CMK (cell line): ENCODE results near the gene BIN1.

ENCODE experiments used
- DNase-seq: peaks from one replicate; pipeline ENCODE4 v3.0.0-alpha.2; 2010; ENCODE audit warnings: low read depth

Gene BIN1

GRCh38 chr2:127058246-127058953, 48.6 kb downstream of the BIN1 start:
- no peak for DNase-seq

DNA sequence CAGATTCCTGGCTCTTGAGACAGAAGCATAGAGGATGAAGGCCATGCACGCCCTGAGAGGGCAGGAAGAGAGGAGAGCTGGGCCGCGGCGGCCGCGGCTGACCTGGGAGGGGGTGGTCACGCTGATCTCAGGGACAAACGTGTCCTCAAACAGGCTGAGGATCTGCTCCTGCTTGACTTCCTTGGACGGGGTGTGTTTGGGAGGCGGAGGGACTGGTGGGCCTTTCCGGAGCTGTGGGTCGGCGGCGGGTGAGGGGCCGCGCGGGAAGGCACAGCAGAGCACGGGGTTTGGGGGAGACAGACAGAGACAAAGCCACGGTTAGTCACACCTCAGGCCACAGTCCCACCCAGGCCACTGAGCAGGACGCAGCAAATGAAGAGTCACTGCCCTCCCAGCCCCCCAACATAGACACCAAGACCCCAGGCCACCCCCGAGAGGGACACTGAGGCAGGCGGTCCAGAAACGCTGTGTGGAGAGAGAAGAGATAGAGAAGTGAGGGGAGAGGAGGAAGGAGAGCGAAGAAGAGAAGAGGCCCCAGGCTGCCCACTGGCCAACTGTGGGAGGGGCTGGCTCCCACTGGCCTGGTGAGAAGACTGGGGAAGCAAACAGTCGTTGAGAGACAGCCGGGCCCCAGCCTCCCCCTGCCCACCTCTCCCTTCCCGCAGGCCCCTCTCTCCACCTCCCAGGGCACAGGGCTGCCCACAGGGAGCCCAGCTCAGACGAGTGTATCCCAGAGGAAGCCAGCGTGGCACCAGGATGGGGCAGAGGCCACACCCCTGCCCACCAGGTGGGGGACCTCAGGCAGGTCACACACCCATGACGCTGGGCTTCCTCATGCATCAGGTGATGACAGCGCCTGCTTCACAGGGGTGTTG, 49.3 kb downstream of the BIN1 start:
- DNase-seq, result no peak

GRCh38 chr2:127056631-127057370, 50.2 kb downstream of the BIN1 start:
- no peak for DNase-seq

DNA sequence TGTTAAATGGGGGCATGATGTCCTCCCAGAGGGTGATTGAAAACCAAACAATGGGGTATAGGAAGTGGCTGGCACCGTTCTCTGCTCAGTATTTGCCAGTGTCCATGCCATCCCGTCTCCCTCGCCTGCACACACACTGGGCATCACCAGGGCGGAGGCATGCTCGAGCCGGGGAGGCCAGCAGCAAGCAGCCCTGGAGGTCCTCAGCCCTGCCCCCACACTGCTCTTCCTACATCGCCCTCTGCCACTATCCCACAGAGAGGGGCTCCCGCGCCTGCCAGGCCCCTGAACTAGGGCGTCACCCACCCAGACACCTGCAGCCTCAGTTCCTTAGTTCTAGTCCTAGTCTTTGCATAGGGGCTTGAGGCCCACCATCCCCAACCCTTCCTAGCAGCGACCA, 50.9 kb downstream of the BIN1 start:
- DNase-seq, result no peak

- no peak for DNase-seq
These were observed 51.2 kb downstream of the BIN1 start for GRCh38 chr2:127055786-127056076.

DNA sequence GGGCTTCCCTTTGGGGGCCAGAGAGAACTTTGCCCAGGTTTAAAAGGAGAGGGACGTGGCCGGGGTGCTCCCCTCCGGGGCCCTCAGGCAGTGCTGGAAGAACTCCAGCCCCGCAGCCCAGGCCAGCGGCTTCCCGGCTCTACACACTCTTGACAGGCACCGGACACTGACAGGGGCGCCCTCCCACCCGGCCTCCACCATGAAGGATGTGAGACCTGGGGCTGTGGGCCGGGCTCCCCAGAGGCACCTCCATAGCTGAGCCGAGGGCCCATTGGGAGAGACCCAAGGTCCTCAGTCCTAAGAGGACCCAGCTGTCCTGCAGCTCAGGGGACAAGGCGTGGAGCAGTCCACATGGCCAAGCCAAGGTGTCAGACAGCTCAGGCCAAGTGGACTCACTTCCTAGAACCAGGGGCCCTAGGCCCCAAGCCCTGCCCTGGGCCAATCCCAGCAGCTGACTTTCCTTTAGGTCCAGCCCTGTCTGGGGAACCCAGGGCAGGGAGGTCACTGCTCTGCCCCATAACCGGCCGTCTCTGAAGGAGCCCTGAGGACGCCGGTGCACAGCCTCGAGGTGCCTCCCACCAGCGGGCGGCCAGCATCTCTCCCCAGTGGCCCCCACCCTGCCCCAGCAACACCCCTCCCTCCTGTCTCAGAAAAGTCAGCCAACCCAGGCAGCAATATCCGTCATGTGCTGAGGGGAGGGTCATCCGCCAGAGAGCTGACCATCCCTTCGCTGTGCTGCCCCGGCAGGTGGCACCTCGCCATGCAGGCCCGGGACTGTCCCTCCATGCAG, 51.8 kb downstream of the BIN1 start:
- DNase-seq, result no peak

DNA sequence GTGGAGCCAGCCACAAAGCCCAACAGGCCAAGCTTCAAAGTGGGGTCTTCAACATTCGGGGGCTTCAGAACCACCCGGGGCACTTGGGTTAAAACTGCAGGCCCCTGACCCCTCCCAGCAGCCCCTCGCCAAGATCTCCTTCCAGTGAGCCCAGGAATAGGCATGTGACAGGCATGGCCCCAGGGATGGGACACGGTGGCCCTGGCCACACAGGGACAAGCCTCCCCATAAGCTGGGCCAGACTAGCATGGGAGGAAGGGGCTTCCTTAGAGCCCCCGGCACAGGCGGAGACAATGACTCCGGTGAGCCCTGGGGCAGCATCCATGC, 52.4 kb downstream of the BIN1 start:
- no peak for DNase-seq

DNA sequence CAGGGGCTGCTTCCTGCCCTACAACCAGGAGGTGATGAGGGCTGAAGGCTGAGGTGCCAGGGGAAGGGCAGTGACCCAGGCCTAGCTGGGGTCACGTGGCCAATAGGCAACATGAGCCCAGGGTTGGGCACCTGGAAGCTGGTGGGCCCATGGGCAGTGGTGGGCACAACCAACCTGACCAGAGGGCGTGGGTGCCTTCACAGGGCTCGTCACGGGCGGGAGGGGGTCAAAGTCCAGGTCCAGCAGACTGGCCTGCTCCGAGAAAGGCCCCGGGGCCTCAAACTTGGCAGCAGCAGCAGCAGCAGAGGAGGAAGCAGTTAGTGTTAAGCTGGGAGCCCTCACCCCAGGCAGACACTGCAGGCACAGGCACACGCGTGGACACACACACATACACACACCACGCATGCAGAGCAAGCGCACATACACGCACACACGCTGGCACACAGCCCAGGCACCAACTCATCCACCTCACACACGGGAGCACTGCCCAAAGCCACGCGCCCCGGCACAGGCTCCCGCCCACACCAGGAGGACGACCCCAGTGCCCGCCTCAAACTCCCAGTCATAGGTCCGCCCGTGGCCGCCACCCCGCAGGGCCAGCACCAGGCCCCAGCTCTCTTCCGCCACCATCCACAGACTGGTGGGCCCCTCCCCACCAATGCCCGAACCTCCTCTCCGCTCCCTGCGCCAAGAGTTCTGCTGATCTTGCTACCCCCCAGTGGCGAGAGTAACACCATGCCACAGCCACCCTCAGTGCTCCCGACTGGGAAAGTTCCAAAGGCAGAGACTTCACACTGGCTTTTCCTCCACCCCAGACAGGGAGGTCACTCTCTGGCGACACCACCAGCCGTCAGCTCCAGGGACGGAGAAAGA, 53.0 kb downstream of the BIN1 start:
- DNase-seq, result no peak

DNA sequence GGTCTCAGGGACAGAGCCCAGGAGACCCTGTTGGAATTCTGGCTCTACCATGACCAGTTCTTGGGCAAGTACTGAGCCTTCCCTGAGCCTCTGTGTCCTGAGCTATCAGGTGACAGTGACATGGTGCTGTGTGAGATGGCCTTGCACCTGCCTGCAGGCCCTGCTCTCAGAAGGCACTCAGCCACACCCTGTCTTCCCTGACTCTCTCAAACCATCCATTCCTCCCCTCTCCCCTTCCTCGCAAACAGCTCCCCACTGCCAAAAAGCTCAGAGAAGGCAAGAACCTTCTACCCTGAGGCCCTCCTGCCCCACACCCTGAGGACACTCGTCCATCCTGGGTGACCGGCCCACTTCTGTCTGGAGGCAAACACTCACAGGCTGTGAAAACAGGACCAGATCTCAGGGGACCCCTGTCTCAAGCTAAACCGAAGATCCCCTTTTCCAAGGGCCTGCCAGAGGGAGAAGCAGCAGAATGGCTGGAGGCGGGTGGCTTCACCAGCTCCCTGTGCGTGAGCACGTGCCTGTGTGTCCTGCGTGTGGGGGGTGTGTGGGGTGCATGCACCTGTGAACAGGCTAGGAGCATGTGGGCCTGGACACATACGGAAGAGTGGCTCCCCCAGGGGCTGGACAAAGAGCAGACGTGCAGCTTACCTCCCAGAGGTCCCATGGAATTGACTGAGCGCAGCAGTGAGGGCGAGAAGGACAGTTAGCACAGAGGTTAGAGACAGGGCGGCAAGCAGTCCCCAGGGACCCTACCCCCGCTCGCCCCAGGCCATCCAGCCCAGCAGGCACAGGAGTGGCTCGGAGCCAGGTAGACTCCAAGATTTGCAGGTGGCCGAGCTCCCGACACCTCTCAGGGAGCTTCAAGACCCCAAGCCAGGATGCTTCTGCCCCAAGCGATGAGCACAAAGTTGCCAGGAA, 53.9 kb downstream of the BIN1 start:
- DNase-seq, result no peak

DNA sequence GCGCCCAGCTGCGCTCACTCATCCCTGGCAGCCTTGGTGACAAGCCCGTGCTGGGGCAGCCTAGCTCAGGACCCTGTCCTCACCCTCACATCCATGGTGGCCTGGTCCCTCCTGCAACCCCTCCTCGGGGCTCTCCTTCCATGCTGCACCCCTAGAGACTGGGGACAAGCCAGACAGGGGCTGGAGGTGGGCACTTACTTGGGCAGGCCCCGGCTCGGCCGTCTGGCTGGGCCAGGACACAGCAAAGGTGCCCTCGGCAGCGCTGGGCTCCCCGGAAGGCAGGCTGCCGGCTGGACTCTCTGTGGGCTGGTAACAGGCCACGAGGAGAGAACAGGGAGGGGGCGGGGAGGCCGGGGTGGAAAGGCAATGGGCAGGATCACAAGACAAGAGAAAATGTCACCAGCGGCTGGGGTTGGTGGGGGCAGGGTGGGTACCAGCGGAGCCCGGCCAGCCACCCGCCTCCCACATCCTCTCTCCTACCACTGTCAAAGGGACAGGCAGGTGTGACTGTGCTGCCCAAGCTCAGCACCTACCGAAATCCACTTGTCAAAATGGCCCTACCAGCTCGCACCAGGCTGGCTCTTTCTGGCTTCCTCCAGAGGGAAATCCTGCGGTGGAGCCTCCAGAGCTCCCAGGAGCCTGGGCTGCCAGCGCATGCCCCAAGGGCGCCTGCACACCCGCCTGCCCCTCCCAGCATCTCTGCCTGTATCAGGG, 54.7 kb downstream of the BIN1 start:
- DNase-seq, result no peak

DNA sequence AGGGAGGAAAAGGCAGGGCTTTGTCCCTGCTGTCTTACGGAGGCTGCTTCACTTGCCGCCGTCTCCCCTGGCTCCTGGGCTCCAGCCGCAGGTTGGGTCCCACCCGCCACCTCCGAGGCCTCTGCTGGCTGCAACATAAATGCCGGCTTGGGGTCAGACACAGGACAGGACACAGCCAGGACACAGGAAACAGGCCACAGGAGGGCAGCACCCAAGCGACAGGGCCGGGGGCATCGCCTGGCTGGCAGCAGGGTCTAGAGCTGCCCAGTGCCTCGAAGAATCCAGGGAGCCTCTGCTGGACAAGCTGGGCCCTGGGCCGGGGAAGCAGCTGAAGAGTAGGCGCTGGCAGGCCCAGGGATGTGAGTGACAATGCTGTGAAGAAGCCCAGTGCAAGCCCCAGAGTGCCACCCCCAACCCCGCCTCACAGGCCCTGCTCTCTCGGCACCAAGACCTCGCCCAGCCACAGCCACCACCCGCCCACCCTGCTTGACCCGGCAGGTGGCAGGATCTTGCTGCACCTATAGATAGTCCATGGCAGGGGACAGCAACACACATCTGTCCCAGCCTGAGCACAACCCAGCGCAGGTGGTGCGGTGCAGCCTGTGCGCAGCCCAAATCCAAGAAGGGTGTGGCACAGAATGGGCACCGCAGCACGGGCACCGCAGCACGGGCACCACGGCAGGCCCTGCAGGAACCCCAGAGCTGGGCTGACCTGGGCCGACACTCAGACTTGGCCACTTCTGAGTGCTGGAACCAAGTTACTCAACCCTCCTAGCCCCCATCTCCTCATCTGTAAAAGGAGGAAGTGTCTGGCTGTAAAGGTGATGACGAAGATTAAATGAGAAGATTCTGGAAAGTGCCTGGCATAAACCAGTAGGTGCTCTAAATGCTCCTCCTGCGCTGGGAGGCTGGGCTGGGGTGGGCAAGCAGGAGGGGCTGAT, 55.6 kb downstream of the BIN1 start:
- DNase-seq, result no peak

DNA sequence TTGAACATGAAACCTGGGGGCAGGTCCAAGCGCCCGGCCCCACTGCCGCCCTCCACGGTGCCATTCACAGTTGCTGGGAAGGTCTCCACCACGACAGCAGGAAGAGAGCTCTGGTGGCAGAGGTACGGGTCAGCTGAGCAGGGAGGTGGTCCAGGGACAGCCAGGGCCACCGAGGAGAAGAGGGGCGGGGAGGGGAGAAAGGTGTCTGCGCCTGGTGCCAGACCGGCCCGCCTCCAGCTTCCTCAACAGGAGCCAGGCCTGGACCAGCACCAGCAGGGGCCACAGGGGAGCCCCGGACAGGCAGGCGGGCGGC, 56.2 kb downstream of the BIN1 start:
- DNase-seq, result no peak

GRCh38 chr2:127049927-127050802, 56.8 kb downstream of the BIN1 start:
- no peak for DNase-seq

- no peak for DNase-seq
These were observed 57.7 kb downstream of the BIN1 start for GRCh38 chr2:127048969-127049897.

DNA sequence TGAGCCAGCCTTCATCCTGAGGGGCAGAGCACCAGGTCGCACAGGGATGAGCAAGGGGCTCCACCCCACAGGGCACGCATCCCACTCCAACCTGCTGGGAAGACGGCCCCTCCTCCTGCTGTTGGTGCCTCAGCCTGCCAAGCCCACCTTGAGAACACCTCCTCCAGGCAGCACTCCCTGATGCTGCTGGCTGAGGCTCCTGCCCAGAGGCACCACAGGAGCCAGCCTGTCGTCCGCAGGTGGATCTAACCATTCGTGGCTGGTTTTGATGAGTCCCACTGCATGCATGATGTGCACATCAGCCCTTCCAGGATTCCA, 58.4 kb downstream of the BIN1 start:
- DNase-seq, result no peak

DNA sequence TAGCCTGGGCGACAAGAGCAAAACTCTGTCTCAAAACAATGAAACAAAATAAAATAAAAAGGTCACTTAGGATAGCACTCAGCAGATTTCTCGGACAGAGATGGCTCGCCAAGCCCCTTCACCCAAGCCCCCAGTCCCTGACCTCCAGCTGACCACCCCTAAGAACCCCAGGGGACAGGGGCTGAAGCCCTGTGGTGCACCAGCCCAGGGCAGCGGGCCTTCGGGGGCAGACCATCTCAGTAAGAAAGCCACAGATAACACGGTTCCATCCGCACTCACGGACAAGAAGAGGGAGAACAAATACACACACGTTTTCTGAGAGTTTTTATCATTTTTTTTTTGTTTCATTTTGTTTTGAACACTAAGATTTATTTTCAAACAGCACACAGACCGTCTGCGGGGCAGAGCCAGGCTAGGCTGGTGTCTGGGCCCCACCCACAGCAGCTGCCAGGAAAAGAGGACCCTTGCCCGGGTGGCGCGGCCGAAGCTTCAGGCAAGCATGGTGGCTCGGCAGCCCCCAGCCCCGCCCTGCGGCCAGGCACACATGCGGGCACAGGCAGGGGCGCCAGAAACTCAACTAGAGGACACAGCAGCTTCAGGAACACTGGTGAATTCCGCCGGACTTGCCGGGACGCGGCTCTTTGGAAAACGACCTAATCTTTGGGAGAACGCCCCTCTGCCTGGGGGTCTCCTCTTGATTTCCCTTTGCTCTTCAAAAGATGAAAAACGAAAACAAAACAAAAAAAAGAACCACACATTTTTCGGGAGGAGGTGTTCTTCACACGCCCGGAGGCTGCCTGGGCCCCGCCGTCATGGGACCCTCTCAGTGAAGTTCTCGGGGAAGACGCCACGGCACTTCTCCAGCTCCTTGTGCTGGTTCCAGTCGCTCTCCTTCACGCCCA, 59.0 kb downstream of the BIN1 start:
- no peak for DNase-seq
